SU-DHL-6 (cell line): ENCODE data around the gene INTS1.

ENCODE experiments used
- H2AFZ ChIP-seq: fragments of 200-600 bp; sonication (generic); 2 replicates; pipeline ENCODE4 v1.6.1; 2014; ENCODE audit warnings: low read depth, mild to moderate bottlenecking, moderate library complexity, mixed read lengths, antibody characterized with exemption, low read length; ENCODE audit not compliant: severe bottlenecking
- H3F3A ChIP-seq: fragments of 200-600 bp; shearing (Covaris generic); 2 replicates; pipeline ENCODE4 v1.6.0; 2016; ENCODE audit warnings: antibody characterized with exemption, mild to moderate bottlenecking; ENCODE audit not compliant: insufficient read depth
- H3K27ac ChIP-seq: fragments of 200-600 bp; sonication (generic); 2 replicates; pipeline ENCODE4 v1.5.1; 2016; ENCODE audit warnings: low read depth, mild to moderate bottlenecking, low read length, moderate library complexity, mixed read lengths
- H3K27me3 ChIP-seq: fragments of 200-600 bp; sonication (generic), shearing (Covaris generic); 2 replicates; pipeline ENCODE4 v1.6.0; 2014; ENCODE audit warnings: mild to moderate bottlenecking, low read length
- H3K36me3 ChIP-seq: fragments of 200-600 bp; sonication (generic); 2 replicates; pipeline ENCODE4 v1.6.1; 2014; ENCODE audit warnings: mild to moderate bottlenecking, low read length, mixed read lengths
- H3K4me2 ChIP-seq: fragments of 300-600, 200-600 bp; shearing (Covaris generic), sonication (generic); 2 replicates; pipeline ENCODE4 v1.6.0; 2014; ENCODE audit warnings: low read length, low read depth, mild to moderate bottlenecking; ENCODE audit not compliant: poor library complexity, severe bottlenecking
- H3K4me3 ChIP-seq: fragments of 200-600 bp; sonication (generic); 2 replicates; pipeline ENCODE4 v1.5.1; 2014; ENCODE audit warnings: antibody characterized with exemption, low read length, mild to moderate bottlenecking, mixed read lengths; ENCODE audit not compliant: insufficient read depth, poor library complexity, severe bottlenecking
- H3K79me2 ChIP-seq: fragments of 200-600 bp; sonication (generic); 2 replicates; pipeline ENCODE4 v1.6.1; 2014; ENCODE audit warnings: mild to moderate bottlenecking, low read length, moderate library complexity; ENCODE audit not compliant: insufficient read depth
- H3K9ac ChIP-seq: fragments of 200-600 bp; sonication (generic); 2 replicates; pipeline ENCODE4 v1.7.0; 2014; ENCODE audit warnings: mild to moderate bottlenecking, low read length
- H3K9me2 ChIP-seq: fragments of 200-600 bp; sonication (generic); replicated peaks from 2 replicates; pipeline ENCODE4 v1.6.1; 2014; ENCODE audit warnings: low read length; ENCODE audit not compliant: insufficient read depth
- H3K9me3 ChIP-seq: fragments of 200-600 bp; sonication (generic); 2 replicates; pipeline ENCODE4 v1.6.1; 2014; ENCODE audit warnings: low read length, mixed read lengths; ENCODE audit not compliant: insufficient read depth
- H4K20me1 ChIP-seq: fragments of 200-600 bp; sonication (generic); 2 replicates; pipeline ENCODE4 v1.6.1; 2014; ENCODE audit warnings: low read depth, mild to moderate bottlenecking, antibody characterized with exemption, low read length, moderate library complexity, mixed read lengths
- EZH2phosphoT487 ChIP-seq: fragments of 200-600 bp; sonication (generic), shearing (Covaris generic); conservative IDR thresholded peaks from 2 replicates; pipeline ENCODE4 v1.6.1; 2018; ENCODE audit warnings: mild to moderate bottlenecking, antibody characterized with exemption, low read length, moderate library complexity, mixed read lengths
- TF ChIP-seq, protein P1 (sequence below): fragments of 200-600 bp; sonication (generic); IDR thresholded peaks from one replicate; pipeline ENCODE4 v1.5.1; 2017; ENCODE audit warnings: antibody characterized with exemption, mild to moderate bottlenecking, low read length, moderate library complexity; ENCODE audit not compliant: insufficient read depth, poor library complexity, severe bottlenecking

The INTS1 gene

GRCh38 chr7:1457949-1458682 lies 46.1 kb downstream of the INTS1 start:
- no peak overlapping the region for H3K9ac ChIP-seq
- no peak overlapping the region for H2AFZ ChIP-seq
- H3K27me3 ChIP-seq, result no peaks in the 10 kb centered on the region
- H3K4me3 ChIP-seq, result no peak overlapping the region
- no peak overlapping the region for H3K4me2 ChIP-seq
- TF ChIP-seq EZH2phosphoT487, result no peak
- TF ChIP-seq, protein P1, sequence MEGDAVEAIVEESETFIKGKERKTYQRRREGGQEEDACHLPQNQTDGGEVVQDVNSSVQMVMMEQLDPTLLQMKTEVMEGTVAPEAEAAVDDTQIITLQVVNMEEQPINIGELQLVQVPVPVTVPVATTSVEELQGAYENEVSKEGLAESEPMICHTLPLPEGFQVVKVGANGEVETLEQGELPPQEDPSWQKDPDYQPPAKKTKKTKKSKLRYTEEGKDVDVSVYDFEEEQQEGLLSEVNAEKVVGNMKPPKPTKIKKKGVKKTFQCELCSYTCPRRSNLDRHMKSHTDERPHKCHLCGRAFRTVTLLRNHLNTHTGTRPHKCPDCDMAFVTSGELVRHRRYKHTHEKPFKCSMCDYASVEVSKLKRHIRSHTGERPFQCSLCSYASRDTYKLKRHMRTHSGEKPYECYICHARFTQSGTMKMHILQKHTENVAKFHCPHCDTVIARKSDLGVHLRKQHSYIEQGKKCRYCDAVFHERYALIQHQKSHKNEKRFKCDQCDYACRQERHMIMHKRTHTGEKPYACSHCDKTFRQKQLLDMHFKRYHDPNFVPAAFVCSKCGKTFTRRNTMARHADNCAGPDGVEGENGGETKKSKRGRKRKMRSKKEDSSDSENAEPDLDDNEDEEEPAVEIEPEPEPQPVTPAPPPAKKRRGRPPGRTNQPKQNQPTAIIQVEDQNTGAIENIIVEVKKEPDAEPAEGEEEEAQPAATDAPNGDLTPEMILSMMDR, result no peak
- H4K20me1 ChIP-seq, result no peaks in the 10 kb centered on the region; the same call in 1 of the 2 replicates
- no peaks in the 10 kb centered on the region for H3F3A ChIP-seq
- no peaks in the 10 kb centered on the region for H3K9me3 ChIP-seq
- no peaks in the 10 kb centered on the region for H3K79me2 ChIP-seq
- H3K9me2 ChIP-seq, result no peaks in the 10 kb centered on the region
- H3K36me3 ChIP-seq, result no peaks in the 10 kb centered on the region
- H3K27ac ChIP-seq, result no peak overlapping the region

DNA sequence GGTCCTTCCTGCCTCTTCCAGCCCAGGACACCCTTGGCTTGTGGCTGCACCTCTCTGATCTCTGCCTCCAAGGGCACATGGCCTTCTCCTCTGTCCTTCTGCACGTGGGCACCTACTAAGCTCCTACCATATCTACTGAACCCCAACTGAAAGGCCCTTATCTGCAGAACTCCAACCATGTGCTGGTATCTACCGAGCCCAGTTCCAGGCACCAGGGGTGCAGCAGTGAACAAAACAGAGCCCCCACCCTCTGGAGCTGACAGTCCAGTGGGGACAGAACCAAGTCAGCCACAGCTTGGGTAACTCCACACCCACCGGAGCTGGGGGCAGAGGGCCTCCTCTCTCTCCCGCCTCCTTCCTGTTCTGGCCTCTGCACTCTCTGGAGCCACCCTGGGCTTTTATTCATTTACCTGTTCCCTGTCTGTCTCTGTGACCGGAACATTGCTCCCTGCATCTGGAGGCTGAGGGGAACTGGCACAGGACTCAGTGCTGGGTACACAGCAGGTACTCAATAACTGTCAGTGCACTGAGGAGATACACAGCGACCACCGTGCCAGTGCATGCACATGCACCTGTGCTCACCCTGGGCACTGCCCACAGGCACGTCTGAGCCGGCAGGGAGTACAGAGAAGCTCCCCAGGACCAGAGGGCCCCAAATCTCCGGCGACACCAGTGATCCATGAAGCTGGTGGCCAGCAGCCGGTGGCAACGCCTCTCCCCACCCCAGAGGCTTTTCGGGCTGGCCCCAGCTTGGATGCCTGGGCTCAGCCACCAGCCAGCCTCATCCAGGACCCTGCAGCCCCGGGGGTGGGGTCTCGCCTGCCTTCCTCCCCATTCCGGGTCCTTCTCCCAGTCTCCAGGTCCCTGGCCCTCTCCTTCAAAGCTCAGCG lies 46.9 kb downstream of the INTS1 start:
- H3K79me2 ChIP-seq, result no peaks in the 10 kb centered on the region
- no peaks in the 10 kb centered on the region for H3K36me3 ChIP-seq
- H2AFZ ChIP-seq, result no peak overlapping the region
- no peak overlapping the region for H3K9ac ChIP-seq
- H3K9me3 ChIP-seq, result no peaks in the 10 kb centered on the region
- H3K4me2 ChIP-seq, result no peak overlapping the region
- H4K20me1 ChIP-seq, result no peaks in the 10 kb centered on the region; the same call in 1 of the 2 replicates
- H3F3A ChIP-seq, result no peaks in the 10 kb centered on the region
- no peaks in the 10 kb centered on the region for H3K27me3 ChIP-seq
- no peak overlapping the region for H3K27ac ChIP-seq
- no peaks in the 10 kb centered on the region for H3K9me2 ChIP-seq
- TF ChIP-seq, protein P1, result no peak
- no peak for TF ChIP-seq EZH2phosphoT487
- H3K4me3 ChIP-seq, result no peak overlapping the region

GRCh38 chr7:1455955-1456354 lies 48.2 kb downstream of the INTS1 start:
- no peaks in the 10 kb centered on the region for H3K79me2 ChIP-seq
- H3K4me2 ChIP-seq, result no peak overlapping the region
- no peak overlapping the region for H3K27ac ChIP-seq
- H3K27me3 ChIP-seq, result no peaks in the 10 kb centered on the region
- H4K20me1 ChIP-seq, result no peaks in the 10 kb centered on the region; the same call in 1 of the 2 replicates
- no peaks in the 10 kb centered on the region for H3K9me3 ChIP-seq
- no peak overlapping the region for H3K4me3 ChIP-seq
- no peaks in the 10 kb centered on the region for H3K36me3 ChIP-seq
- no peak for TF ChIP-seq EZH2phosphoT487
- TF ChIP-seq, protein P1, result no peak
- H3K9me2 ChIP-seq, result no peaks in the 10 kb centered on the region
- H3F3A ChIP-seq, result no peaks in the 10 kb centered on the region
- H2AFZ ChIP-seq, result no peak overlapping the region
- H3K9ac ChIP-seq, result no peak overlapping the region
